Activated CD4-positive, CD25-positive, alpha-beta regulatory T cell treated with anti-CD3 and anti-CD28 coated beads, Interleukin-2, amount 50 U/mL, for 72 hours (primary cell): ENCODE measurements around the gene DNAH2.

Source experiments
- DNase-seq: peaks from one replicate; pipeline ENCODE4 v3.0.0; 2021

Gene DNAH2

DNA sequence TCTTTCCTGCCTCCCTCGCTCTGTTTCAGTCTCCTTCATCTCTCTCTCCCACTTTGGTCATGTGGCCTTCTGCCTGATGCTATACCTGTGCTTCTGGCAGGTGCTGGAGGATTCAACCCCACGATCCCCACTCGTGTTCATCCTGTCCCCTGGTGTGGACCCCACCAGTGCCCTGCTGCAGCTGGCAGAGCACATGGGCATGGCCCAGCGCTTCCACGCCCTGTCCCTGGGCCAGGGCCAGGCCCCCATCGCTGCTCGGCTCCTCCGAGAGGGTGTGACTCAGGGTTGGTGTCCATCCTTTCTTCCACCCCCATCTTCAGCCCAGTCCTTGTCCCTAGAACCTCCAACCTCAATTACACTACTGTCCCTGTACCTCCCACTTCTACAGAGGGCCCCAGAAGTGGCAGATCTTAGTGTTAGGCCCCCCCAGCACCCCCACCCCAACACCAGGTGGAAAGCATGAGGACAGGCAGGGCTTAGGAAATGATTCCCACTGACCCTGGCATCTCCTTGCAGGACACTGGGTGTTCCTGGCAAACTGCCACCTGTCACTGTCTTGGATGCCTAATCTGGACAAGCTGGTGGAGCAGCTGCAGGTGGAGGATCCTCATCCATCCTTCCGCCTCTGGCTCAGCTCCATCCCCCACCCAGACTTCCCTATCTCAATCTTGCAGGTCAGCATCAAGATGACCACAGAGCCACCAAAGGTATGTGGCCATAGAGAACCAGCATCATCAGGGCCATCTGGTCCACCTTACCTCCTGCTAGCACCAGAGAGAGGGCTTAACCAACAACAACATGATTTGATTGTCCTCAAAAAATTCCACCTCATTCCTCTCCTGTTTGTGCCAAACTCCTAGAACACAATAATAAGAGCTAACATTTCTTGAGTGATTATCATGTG lies 106.7 kb downstream of the DNAH2 start:
- DNase-seq: no peak

DNA sequence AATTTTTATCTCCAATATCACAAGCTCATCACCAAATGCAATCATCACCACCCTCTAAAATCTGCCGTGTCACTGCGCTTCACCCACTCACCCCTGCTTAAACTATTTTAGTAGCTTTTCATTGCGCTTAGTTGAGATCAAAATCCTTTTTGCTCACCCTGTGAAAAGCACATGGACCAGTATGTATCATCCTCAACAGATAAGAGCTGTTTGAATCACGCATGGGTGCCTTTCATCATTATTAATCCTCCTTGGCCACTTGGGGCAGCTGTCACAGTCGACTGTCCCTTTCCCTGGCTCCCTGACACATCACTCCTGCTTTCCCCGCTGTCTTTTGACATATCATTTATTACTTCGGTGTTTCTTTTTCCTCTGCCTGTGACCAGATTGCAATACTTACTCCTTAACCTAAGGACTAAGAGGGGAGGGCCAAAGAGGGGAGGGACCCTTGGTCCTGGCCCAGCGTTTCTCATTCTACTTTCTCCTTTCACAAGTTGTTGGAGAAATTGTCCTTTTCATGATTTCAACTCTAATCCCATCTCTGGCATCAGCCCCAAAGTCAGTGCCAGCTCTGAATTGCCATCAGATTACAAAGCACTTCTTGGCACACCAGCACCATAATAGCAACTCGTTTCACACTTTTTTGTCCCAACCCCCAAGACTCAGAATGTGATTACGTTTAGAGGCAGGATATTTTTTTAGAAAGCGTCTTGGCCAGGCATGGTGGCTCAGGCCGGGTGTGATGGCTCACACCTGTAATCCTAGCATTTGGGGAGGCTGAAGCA lies 107.9 kb downstream of the DNAH2 start:
- DNase-seq: no peak

DNA sequence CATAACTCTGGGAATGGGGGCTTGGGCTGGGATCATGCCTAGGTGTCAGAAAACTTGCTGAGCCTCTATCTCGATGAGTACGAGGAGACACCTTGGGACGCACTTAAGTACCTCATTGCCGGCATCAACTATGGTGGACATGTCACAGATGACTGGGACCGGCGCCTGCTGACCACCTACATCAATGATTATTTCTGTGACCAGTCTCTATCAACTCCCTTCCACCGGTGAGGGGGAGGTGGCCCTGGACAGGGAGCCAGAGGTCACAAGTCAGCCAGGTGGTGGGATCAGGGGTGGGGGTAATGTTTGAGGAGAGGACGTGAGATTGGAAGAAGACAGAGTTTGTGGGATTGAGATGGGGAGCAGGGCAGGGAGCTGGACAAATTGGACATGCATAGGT lies 113.1 kb downstream of the DNAH2 start:
- DNase-seq: no peak

DNA sequence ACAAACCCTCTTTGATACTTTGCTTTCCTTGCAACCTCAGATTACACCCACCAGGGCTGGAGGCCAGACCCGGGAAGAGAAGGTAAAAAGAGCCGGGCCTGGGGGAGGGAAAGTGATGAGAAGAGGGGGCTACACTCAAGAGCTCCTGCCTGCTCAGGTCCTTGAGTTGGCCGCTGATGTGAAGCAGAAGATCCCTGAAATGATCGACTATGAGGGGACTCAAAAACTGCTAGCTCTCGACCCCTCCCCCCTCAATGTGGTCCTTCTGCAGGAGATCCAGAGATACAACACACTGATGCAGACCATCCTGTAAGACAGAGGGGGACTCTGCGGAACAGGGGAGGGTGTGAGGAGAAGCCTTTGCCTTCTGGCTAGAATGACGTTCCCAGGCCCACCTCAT lies 113.7 kb downstream of the DNAH2 start:
- no peak for DNase-seq

DNA sequence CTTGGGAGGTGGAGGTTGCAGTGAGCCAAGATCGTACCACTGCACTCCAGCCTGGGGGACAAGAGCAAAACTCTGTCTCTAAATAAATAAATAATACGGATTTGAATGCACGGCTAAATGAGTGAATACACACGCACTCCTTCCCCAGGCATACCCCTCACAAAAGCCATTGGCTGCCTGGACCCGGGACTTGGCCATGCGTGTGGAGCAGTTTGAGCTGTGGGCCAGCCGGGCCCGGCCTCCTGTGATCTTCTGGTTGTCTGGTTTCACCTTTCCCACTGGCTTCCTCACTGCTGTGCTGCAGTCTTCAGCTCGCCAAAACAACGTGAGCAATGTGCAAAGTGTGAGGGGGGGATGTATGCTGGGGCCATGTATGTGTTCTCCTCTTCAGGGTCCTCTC lies 114.9 kb downstream of the DNAH2 start:
- DNase-seq: no peak

- DNase-seq: no peak
Measured at GRCh38 chr17:7833011-7833794, 115.7 kb downstream of the DNAH2 start.

GRCh38 chr17:7833795-7834541 lies 116.4 kb downstream of the DNAH2 start, which contains the start of gene KDM6B:
KDM6B (plus strand) TSS chr17:7834217; CDS start chr17:7845555, 11,338 bp downstream.
- peak; percentile 88 for DNase-seq

DNA sequence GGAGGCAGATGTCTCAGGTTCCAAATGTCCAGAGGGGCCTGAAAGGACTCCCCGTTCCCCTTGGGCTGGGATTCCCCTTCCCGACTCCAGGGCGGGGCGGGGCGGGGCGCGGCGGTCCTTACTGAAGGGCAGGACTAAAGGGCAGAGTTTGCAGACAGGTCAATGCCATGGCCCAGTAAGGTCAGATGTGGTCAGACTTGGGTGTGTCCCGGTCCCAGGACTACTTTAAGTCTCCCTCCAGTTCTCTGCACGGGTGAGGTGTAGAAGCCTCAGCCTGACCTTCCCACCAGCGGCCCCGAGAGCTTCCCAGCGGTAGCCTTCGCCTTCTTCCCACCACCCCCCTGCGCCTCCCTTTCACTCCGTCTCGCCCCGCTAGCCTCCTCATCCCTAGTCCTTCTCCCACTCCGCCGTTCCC lies 117.0 kb downstream of the DNAH2 start:
- DNase-seq: peak; percentile 63

DNA sequence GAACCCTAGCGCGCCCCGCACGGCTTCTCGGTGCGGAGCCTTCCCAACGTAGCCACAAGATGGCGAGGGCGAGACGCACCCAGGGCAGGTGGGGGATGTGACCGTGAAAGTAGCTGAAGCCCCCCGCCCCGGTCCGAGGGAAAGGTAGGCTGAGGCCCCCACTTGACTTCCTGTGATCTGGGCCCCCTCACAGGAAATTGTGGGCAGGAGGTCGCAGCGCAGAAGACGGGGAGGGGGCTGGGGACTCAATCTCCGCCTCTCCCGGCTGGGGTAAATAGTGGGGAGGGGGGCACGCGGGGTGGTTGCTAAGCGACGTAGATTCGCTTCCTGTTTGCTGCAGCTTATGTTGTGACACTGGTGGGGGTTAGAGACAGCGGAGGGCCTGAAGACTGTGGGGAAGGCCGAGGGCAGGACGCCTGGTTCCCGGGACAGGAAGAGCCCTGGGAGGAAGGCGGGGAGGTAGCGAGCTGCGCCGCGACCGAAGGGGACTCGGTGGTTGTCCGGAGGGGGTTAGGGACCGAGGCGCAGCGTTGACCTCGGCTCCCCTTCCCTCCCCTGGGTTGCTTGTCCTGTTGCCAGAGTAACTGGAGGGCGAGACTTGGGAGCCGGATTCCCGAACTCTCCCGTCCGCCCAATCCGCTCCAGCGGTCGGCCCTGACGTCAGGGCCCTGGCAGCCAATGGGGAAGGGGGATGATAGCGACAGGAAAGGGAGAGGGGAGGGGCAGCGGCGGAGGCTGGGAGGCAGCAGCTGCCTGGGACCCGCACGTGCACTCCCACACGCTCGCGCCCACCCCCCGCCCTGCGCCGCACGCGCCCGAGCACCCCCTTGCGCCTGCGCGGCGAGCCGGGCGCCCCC lies 117.6 kb downstream of the DNAH2 start:
- DNase-seq: peak; percentile 73

- DNase-seq: no peak
Measured at GRCh38 chr17:7835814-7836595, 118.5 kb downstream of the DNAH2 start.

DNA sequence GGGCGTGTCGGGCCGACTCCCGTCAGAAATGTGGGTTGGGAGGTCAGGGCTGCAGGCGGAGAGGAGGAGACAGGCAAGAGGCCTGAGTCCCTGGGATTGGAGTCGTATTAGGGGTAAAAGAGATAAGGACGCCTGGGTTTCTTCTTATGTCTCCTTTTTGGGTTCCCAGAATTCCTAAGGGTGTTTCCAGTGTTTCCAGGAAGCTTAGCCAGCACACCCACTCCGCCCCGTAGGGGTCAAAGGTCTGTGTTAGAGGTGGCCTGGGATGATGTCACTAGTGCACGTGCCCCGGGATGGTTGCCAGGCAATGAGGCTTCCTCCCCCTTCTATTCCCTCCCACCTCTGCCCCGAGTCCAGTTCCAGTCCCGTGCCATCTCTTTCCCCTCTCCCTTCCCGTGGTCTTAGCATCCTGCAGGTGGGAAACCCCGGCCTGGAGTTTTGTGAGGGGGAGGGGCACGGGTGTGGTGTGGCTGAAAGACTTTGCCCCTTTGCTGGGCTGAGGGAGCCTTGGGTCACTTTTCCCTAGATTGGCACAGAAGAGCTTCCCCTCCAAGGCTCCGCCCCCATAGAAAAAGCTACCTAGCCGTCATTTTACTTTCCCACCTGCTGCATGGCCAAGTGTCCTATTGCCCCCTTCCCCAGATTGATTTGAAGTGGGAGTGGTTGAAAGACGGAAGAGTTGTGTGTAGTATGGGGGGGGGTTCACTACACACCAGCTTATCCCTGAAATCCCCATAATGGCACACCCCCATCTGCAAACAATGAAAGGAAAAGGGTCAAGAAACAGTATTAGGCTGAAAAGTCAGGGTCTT lies 119.3 kb downstream of the DNAH2 start:
- DNase-seq: no peak

DNA sequence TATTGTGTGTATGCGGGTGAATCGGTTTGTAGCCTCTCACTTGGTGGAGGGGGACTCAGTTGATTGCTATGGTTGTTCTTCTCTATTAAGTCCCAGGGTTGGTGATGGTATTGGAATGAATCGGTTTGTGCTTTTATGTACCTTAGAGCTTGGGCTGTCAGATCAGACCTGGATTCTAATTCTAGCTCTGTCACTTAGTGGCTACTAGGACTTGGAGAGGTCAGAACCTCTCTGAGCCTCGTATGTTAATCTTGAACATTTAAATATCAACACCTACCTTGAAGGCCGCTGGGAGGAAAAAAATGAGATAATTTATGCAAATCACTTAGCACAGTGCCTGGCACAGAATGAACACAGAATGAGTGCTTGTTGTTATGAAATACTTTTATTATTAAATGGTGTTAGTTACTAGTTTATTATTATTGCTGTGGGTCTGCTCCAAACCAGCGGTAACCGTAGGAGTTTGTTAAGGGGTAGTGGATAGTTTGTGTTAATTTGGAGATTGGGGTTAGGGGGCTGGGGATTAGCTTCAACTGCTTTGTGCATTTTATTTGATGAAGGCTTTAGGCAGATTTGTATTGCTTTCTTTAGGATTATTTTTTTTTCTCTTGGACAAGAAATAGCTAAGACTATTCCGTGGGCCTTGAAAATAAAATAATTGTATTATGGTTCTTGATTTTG lies 120.0 kb downstream of the DNAH2 start:
- DNase-seq: no peak

GRCh38 chr17:7838090-7839075 lies 120.8 kb downstream of the DNAH2 start:
- no peak for DNase-seq

- no peak for DNase-seq
Measured at GRCh38 chr17:7839190-7839875, 121.8 kb downstream of the DNAH2 start.

DNA sequence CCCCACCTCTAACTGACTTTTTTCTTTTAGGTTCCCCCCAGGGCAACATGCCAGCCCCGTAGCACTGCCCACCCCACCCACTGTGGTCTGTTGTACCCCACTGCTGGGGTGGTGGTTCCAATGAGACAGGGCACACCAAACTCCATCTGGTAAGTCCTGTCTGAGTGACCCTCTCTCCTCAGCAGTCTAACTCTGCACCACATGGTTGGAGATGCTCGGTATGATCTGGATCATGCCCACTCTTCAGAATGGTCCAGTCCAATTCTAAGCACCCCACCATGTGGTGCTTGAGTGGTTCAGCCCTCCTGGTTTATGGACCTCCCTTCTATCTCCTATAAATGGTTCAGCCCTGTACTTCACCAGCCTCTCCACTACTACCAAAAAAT lies 122.3 kb downstream of the DNAH2 start:
- DNase-seq: no peak

DNA sequence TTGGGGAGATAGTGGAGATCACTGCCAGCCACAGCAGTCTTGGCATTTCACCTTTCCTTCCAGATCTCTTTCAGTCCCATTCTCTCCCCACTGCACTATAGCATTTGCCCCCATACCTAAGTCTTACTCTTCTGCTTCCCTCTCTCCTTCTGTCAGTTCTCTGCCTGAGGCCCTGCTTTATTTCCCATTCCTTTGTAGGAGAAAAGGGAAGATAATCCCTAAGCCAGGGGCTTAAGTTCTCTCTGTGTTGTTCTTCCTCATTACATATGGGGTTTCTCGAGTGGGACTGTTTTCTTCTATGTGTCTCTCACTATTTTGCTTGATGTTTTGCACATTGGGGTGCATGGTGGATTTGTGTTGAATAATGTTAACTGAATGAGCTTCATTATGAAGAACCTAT lies 122.9 kb downstream of the DNAH2 start:
- DNase-seq: no peak

DNA sequence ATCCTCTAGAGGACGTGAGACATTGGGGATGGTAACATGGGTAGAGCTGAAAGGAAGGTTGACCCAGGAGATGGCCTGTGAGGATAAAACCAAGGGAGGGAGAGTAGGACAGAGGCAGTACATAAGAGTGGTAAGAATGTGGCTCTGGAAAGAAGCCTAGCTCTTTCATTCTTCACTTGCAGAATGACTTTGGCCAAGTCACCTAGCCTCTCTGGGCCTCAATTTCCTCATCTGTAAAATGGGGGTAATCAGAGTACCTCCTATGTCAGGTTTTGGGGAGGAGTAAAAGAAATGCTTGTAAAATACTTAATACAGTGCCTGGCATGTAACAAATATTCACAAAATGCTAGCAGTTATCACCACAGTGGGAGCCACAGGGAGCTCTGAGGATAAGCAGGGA lies 123.3 kb downstream of the DNAH2 start:
- DNase-seq: no peak
